Stomach (tissue), 4 donors: ENCODE data around the gene COG5.

Experiments
- EP300 ChIP-seq: sonication (generic); formaldehyde crosslinking; IDR thresholded peaks from one replicate; pipeline ENCODE4 v1.6.1; 2017; ENCODE audit warnings: antibody characterized with exemption
- POLR2A ChIP-seq, 4 donors: fragments of 450-650 bp; IDR thresholded peaks; one replicate each; pipeline ENCODE4 v1.6.1; 2016; ENCODE audit warnings: antibody characterized with exemption in 4 of 4, control low read depth in 2 of 4, mild to moderate bottlenecking in 1 of 4, moderate library complexity in 1 of 4
- TF ChIP-seq, protein P1 (sequence below), 7 experiments: fragments of 450-650 bp in 4 of 7; fragments of 200-600 bp in 3 of 7; sonication (generic) in 3 of 7; IDR thresholded peaks; one replicate each; pipeline ENCODE4 v1.5.1; 2016 to 2019; ENCODE audit warnings: antibody characterized with exemption in 7 of 7, control low read depth in 2 of 7, mild to moderate bottlenecking in 1 of 7

DNA sequence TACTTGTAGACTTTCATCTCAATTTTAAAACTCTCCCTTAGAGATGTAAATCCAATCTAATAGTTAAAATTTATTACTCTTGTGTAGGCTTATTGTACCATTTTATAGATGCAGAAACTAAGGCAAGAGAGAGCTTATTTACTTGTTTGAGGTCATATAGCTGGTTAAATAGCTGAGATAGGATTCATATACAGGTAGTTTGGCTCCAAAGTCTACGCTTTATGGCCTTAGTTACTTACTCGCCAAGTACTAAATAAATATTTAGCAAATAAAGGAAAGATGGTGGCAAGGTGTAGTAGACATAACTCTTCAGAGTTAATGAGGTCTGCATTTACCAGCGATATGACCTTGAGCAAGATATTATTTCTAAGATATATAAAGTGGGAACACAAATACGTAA, 308.1 kb downstream of the COG5 start:
- no peak for TF ChIP-seq POLR2A (IDR thresholded peaks at IDR 0.05)
- TF ChIP-seq, protein P1, sequence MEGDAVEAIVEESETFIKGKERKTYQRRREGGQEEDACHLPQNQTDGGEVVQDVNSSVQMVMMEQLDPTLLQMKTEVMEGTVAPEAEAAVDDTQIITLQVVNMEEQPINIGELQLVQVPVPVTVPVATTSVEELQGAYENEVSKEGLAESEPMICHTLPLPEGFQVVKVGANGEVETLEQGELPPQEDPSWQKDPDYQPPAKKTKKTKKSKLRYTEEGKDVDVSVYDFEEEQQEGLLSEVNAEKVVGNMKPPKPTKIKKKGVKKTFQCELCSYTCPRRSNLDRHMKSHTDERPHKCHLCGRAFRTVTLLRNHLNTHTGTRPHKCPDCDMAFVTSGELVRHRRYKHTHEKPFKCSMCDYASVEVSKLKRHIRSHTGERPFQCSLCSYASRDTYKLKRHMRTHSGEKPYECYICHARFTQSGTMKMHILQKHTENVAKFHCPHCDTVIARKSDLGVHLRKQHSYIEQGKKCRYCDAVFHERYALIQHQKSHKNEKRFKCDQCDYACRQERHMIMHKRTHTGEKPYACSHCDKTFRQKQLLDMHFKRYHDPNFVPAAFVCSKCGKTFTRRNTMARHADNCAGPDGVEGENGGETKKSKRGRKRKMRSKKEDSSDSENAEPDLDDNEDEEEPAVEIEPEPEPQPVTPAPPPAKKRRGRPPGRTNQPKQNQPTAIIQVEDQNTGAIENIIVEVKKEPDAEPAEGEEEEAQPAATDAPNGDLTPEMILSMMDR (IDR thresholded peaks at IDR 0.05), result no peak
- no peak for TF ChIP-seq EP300
